Esophagus muscularis mucosa (tissue), 4 donors: ENCODE results near the gene QSOX2. TPM values are rescaled to one million over a fixed set of nuclear protein-coding genes. Genes with fewer than 3 reads are reported as not detected.

Experiments
- DNase-seq: peaks from one replicate; pipeline ENCODE4 v3.0.0-alpha.2; 2017; ENCODE audit errors: extremely low spot score
- H3K27ac ChIP-seq, 4 donors: fragments of 200-600 bp; sonication (generic); replicated peaks in 1 of 4; 1 replicate in 3 of 4; 2 replicates in 1 of 4; pipeline ENCODE4 v1.5.1; 2016 to 2019; ENCODE audit warnings: mild to moderate bottlenecking in 1 of 4
- H3K27me3 ChIP-seq, 4 donors: fragments of 200-600 bp; sonication (generic); one replicate each; pipeline versions ENCODE4 v1.5.1 to v1.6.0; 2016 to 2019
- H3K36me3 ChIP-seq, 4 donors: fragments of 200-600 bp; sonication (generic); one replicate each; pipeline ENCODE4 v1.5.1; 2016 to 2019
- H3K4me1 ChIP-seq, 4 donors: fragments of 200-600 bp; sonication (generic); one replicate each; pipeline ENCODE4 v1.5.1; 2016 to 2019
- H3K4me3 ChIP-seq, 4 donors: fragments of 200-600 bp; sonication (generic); 1 replicate in 2 of 4; 2 replicates in 2 of 4; pipeline ENCODE4 v1.5.1; 2016 to 2019; ENCODE audit warnings: mild to moderate bottlenecking in 4 of 4, moderate library complexity in 1 of 4
- H3K9me3 ChIP-seq, 4 donors: fragments of 200-600 bp; sonication (generic); 1 replicate in 3 of 4; 2 replicates in 1 of 4; pipeline ENCODE4 v1.5.1; 2016 to 2019
- EP300 ChIP-seq: sonication (generic); formaldehyde crosslinking; IDR thresholded peaks from one replicate; pipeline ENCODE4 v1.6.1; 2017; ENCODE audit warnings: antibody characterized with exemption
- POLR2A ChIP-seq: fragments of 450-650 bp; IDR thresholded peaks from one replicate; pipeline ENCODE4 v1.6.1; 2017; ENCODE audit warnings: antibody characterized with exemption, moderate library complexity, mild to moderate bottlenecking, low read depth
- POLR2AphosphoS5 ChIP-seq, 2 donors: sonication (generic); formaldehyde crosslinking; IDR thresholded peaks; one replicate each; pipeline ENCODE4 v1.6.1; 2017; ENCODE audit warnings: antibody characterized with exemption in 2 of 2
- WGBS: methylation state at CpG from one replicate; pipeline ENCODE4 v1.1.5; 2018; 5-methylcytosine and 5-hydroxymethylcytosine counted together
- intact Hi-C: fragments of 100-400 bp; cut with DNase I; formaldehyde crosslinking; loops from one replicate; pipeline ENCODE4 v1.15.1; 2023
- total RNA-seq, 4 donors: library from RNA; depleted of rRNA; stranded (reverse); fragments of >200 nt; gene quantifications; one replicate each; pipeline versions ENCODE4 v1.1.0 to v1.2.1, GENCODE V29; 2016
- TF ChIP-seq, protein P1 (sequence below), 3 experiments: fragments of 200-600 bp in 2 of 3; fragments of 450-650 bp in 1 of 3; sonication (generic) in 2 of 3; IDR thresholded peaks; one replicate each; pipeline ENCODE4 v1.5.1; 2017 to 2019; ENCODE audit warnings: antibody characterized with exemption in 3 of 3, mild to moderate bottlenecking in 2 of 3, moderate library complexity in 1 of 3

The QSOX2 gene
- total RNA-seq, 4 donors from 2014 or later: 5.4 to 7.6 (median 6.3) TPM

DNA sequence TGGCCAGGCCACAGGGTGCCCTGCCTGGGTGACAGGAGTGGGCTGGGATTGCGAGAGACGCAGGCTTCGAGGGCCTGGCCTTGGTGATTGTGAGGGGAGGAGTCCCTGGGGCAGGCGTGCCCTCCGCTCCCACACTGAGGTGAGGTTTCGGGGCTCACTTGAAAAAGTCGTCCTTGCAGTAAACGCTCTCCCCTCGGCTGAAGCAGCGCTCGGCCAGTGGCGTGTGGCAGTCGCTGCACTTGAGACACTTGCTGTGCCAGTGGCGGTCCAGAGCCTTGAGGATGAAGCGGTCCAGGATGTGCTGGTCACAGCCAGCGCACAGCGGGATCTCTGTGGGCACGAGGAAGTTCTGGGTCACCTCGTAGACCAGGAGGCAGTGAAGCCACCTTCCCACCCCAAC, 45.2 kb downstream of the QSOX2 start:
- Histone ChIP-seq H3K27ac (no peak overlapping the region), H3K4me1 (peaks cover 2 to 48% (median 25%) of the 10 kb centered on the region in 4 donors), H3K27me3 (peaks cover 3 to 100% (median 89%) of the 10 kb centered on the region in 4 donors), H3K9me3 (no peaks in the 10 kb centered on the region), H3K4me3 (no peak overlapping the region), H3K36me3 (no peaks in the 10 kb centered on the region)
- TF ChIP-seq, protein P1, sequence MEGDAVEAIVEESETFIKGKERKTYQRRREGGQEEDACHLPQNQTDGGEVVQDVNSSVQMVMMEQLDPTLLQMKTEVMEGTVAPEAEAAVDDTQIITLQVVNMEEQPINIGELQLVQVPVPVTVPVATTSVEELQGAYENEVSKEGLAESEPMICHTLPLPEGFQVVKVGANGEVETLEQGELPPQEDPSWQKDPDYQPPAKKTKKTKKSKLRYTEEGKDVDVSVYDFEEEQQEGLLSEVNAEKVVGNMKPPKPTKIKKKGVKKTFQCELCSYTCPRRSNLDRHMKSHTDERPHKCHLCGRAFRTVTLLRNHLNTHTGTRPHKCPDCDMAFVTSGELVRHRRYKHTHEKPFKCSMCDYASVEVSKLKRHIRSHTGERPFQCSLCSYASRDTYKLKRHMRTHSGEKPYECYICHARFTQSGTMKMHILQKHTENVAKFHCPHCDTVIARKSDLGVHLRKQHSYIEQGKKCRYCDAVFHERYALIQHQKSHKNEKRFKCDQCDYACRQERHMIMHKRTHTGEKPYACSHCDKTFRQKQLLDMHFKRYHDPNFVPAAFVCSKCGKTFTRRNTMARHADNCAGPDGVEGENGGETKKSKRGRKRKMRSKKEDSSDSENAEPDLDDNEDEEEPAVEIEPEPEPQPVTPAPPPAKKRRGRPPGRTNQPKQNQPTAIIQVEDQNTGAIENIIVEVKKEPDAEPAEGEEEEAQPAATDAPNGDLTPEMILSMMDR (IDR thresholded peaks at IDR 0.05): no peak
- no peak for TF ChIP-seq EP300
- no peak for TF ChIP-seq POLR2AphosphoS5 (IDR thresholded peaks at IDR 0.05)
- no peak for TF ChIP-seq POLR2A
- no peak for DNase-seq
- intact Hi-C loops: no loop called here
- 53% methylated on average over 15 of the region's 19 CpGs for WGBS

DNA sequence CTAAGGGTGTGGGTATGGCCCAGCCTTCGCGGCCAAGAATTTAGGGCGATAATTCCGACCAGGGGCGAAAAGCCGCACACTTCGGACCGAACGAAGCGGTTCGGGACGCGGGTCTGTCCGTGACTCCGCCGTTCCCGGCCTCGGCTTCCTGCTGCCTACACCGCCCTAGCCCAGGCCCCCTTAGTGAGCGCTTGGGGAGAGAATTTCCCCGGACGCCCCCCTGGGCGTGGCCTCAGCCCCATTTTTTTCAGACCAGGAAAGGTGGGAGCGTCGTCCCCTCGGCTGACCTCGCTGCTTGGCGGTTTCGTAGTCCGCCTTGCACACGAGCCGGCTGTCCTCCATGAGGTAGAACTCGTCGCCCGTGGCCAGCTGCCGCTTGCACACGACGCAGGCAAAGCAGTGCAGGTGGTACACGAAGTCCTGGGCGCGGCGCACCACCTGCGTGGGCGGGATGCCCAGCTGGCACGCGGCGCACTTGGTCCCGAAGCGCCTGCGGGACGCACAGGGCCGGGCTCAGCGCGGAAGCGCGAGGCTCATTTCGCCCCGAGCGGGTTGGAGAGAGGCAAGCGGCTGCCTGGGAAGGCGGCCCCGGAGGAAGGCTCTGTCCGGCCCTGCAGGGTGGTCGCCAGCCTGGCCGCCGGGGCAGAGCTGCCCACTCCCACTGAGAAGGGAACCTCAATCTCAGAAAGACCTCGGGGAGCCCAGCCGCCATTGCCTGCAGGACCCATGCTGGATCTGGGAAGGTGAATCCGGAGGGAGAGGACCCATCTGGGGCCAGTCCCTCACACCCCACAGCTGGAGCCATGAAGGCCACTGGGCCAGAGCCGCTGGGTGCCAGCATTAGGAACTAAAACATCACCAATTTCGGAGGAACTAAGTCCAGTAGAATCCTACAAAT, 46.0 kb downstream of the QSOX2 start:
- peaks cover 3 to 100% (median 90%) of the 10 kb centered on the region in 4 donors for H3K27me3 ChIP-seq
- intact Hi-C loops: no loop called here
- no peaks in the 10 kb centered on the region for H3K36me3 ChIP-seq
- no peaks in the 10 kb centered on the region for H3K9me3 ChIP-seq
- H3K4me3 ChIP-seq: no peak overlapping the region
- no peak for DNase-seq
- TF ChIP-seq POLR2AphosphoS5 (IDR thresholded peaks at IDR 0.05): no peak
- no peak for TF ChIP-seq EP300
- no peak for TF ChIP-seq POLR2A
- TF ChIP-seq, protein P1 (IDR thresholded peaks at IDR 0.05): no peak
- H3K4me1 ChIP-seq: peaks cover 2 to 42% (median 19%) of the 10 kb centered on the region in 4 donors
- H3K27ac ChIP-seq: no peak overlapping the region
- 7% methylated on average over 34 of the region's 71 CpGs for WGBS

DNA sequence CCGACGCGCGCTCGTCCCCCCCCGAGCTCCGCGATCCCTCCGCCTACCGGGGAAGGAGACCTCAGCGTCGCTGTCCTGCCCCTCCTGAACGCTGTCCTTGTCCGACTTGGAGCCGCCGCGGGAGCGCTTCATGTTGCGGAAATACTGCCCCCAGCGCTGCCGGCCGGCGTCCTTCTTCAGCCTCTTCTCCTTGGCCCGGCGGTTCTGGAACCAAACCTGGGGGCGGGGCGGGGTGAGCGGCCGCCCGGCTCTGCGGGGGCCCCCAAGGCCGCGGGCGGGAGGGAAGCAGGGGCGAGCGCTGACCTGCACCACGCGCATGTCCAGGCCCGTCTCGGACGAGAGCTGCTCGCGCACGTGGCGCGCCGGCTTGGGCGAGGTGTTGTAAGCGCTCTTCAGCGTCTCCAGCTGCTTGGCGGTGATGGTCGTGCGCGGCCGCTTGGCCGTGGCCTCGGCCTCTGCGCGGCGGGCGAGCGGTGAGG, 47.0 kb downstream of the QSOX2 start:
- no peak for DNase-seq
- H3K27me3 ChIP-seq: peaks cover 3 to 100% (median 89%) of the 10 kb centered on the region in 4 donors
- no peak overlapping the region for H3K4me3 ChIP-seq
- peaks cover 2 to 44% (median 20%) of the 10 kb centered on the region in 4 donors for H3K4me1 ChIP-seq
- no peak for TF ChIP-seq EP300
- TF ChIP-seq POLR2A: no peak
- no peak for TF ChIP-seq POLR2AphosphoS5 (IDR thresholded peaks at IDR 0.05)
- TF ChIP-seq, protein P1 (IDR thresholded peaks at IDR 0.05): no peak
- intact Hi-C loops: no loop called here
- no peaks in the 10 kb centered on the region for H3K9me3 ChIP-seq
- 1% methylated on average over 22 of the region's 62 CpGs for WGBS
- H3K27ac ChIP-seq: no peak overlapping the region
- no peaks in the 10 kb centered on the region for H3K36me3 ChIP-seq

DNA sequence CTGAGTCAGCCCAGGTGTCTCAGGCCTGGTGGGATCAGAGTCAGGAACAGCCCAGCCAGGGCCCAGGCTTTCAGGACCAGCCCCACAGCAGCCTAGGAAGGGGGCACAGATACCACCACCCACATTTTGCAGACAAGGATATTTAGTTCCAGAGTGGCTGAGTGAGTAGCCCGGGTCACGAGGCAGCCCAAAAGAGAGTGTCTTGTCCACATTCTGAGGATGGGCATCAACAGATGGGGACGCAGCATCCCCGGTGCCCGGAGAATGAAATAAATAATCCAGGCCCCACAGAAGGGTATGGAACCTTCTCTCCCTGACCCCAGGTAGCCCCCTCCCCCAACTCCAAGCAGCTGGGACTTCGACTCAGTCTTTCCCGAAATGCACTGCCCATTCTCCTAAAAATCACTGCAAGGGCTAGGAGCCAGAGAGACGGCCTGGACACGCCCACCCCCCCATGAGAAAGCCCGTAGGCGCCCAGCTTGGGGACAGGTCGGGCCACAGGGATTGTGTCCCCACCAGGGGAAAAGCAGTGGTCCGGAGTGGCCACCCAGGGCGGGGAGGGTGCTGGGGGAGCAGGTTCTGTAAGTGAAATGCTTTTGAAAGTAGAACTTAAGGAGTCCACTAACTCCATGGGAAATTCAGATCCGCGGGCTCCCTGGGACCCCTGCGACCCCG, 47.5 kb downstream of the QSOX2 start:
- Histone ChIP-seq H3K9me3 (no peaks in the 10 kb centered on the region), H3K36me3 (no peaks in the 10 kb centered on the region), H3K4me1 (peaks cover 2 to 48% (median 25%) of the 10 kb centered on the region in 4 donors), H3K4me3 (no peak overlapping the region), H3K27ac (no peak overlapping the region), H3K27me3 (peaks cover 3 to 100% (median 90%) of the 10 kb centered on the region in 4 donors)
- DNase-seq: no peak
- TF ChIP-seq POLR2A (no peak), POLR2AphosphoS5 (IDR thresholded peaks at IDR 0.05) (no peak), EP300 (no peak)
- TF ChIP-seq, protein P1 (IDR thresholded peaks at IDR 0.05): no peak
- intact Hi-C loops: no loop called here
- WGBS: 10% methylated on average over 18 of the region's 18 CpGs
